ENCODE measurements around the gene PLSCR4. TPM values are rescaled to one million over a fixed set of nuclear protein-coding genes. Genes with fewer than 3 reads are reported as not detected.
A peak's percentile ranks its signal among the peaks of the same experiment; 100 is the strongest.

The PLSCR4 gene
- total and polyA plus RNA-seq, 8 donors: 39.7 to 71.1 (median 58.1) TPM

GRCh38 chr3:146165877-146166276, 85.0 kb downstream of the PLSCR4 start:
- Histone ChIP-seq H3K4me1 (peaks cover 0 to 6% of the 10 kb centered on the region in 2 donors), H3K36me3 (no peaks in the 10 kb centered on the region), H3K4me3 (no peak overlapping the region), H3K9me3 (no peaks in the 10 kb centered on the region), H3K27me3 (peaks cover 0 to 23% of the 10 kb centered on the region in 2 donors), H3K27ac (no peak overlapping the region)
- no peak for ATAC-seq
- no peak for TF ChIP-seq CTCF (IDR thresholded peaks at IDR 0.05)
- no peak for DNase-seq
- intact Hi-C loops (cut with DNase I): no loop called here

- peaks cover 0 to 6% of the 10 kb centered on the region in 2 donors for H3K4me1 ChIP-seq
- H3K4me3 ChIP-seq: no peak overlapping the region
- H3K9me3 ChIP-seq: no peaks in the 10 kb centered on the region
- peak overlapping the region in 1 of 2 donors; percentile 6 for H3K27ac ChIP-seq
- H3K27me3 ChIP-seq: peaks cover 0 to 30% of the 10 kb centered on the region in 2 donors
- ATAC-seq (no peak), DNase-seq (no peak)
- intact Hi-C loops (cut with DNase I): no loop called here
- no peak for TF ChIP-seq CTCF (IDR thresholded peaks at IDR 0.05)
- H3K36me3 ChIP-seq: no peaks in the 10 kb centered on the region
Observed at GRCh38 chr3:146164971-146165769, 85.7 kb downstream of the PLSCR4 start.

- TF ChIP-seq CTCF (IDR thresholded peaks at IDR 0.05): no peak
- Histone ChIP-seq H3K9me3 (no peaks in the 10 kb centered on the region), H3K4me1 (peaks cover 0 to 6% of the 10 kb centered on the region in 2 donors), H3K27me3 (peaks cover 0 to 37% of the 10 kb centered on the region in 2 donors), H3K4me3 (no peak overlapping the region), H3K27ac (no peak overlapping the region), H3K36me3 (no peaks in the 10 kb centered on the region)
- no peak for ATAC-seq
- intact Hi-C loops (cut with DNase I): no loop called here
- DNase-seq: no peak
Observed at GRCh38 chr3:146164506-146164905, 86.4 kb downstream of the PLSCR4 start.

GRCh38 chr3:146164071-146164470, 86.8 kb downstream of the PLSCR4 start:
- no peak for DNase-seq
- Histone ChIP-seq H3K27ac (no peak overlapping the region), H3K36me3 (no peaks in the 10 kb centered on the region), H3K9me3 (no peaks in the 10 kb centered on the region), H3K4me1 (peaks cover 0 to 6% of the 10 kb centered on the region in 2 donors), H3K4me3 (no peak overlapping the region), H3K27me3 (peaks cover 0 to 40% of the 10 kb centered on the region in 2 donors)
- intact Hi-C loops (cut with DNase I): no loop called here
- no peak for TF ChIP-seq CTCF (IDR thresholded peaks at IDR 0.05)
- ATAC-seq: no peak

- Histone ChIP-seq H3K36me3 (no peaks in the 10 kb centered on the region), H3K4me3 (no peak overlapping the region), H3K4me1 (peaks cover 0 to 6% of the 10 kb centered on the region in 2 donors), H3K9me3 (no peaks in the 10 kb centered on the region), H3K27ac (no peak overlapping the region), H3K27me3 (peaks cover 0 to 40% of the 10 kb centered on the region in 2 donors)
- TF ChIP-seq CTCF (IDR thresholded peaks at IDR 0.05): no peak
- intact Hi-C loops (cut with DNase I): no loop called here
- ATAC-seq: no peak
- no peak for DNase-seq
Observed at GRCh38 chr3:146163584-146163983, 87.3 kb downstream of the PLSCR4 start.

All from left lung (tissue), 10 donors.